Measurements from ENCODE around the gene SLC4A5.

- TF ChIP-seq CTCF (conservative IDR thresholded peaks at IDR 0.05 in 1 of 2, IDR thresholded peaks at IDR 0.05 in 1 of 2; ENCODE audit: extremely low read depth in 1 of 2, insufficient read depth in 1 of 2, low read depth in 1 of 2, low read length in 2 of 2) (no peak), EZH2 (IDR thresholded peaks at IDR 0.05; ENCODE audit: borderline replicate concordance, low read length) (no peak)
These were observed 68.0 kb downstream of the SLC4A5 start for GRCh38 chr2:74275228-74275627.
